VCaP (cell line): Measurements from ENCODE around the gene PIK3CD.

Source experiments
- H3K27ac ChIP-seq: fragments of 450-650 bp; 2 replicates; pipeline ENCODE4 v1.5.1; 2017
- TF ChIP-seq, protein P1 (sequence below): fragments of 450-650 bp; conservative IDR thresholded peaks from 2 replicates; pipeline ENCODE4 v1.5.1; 2017; ENCODE audit warnings: mild to moderate bottlenecking, moderate library complexity

Gene PIK3CD

DNA sequence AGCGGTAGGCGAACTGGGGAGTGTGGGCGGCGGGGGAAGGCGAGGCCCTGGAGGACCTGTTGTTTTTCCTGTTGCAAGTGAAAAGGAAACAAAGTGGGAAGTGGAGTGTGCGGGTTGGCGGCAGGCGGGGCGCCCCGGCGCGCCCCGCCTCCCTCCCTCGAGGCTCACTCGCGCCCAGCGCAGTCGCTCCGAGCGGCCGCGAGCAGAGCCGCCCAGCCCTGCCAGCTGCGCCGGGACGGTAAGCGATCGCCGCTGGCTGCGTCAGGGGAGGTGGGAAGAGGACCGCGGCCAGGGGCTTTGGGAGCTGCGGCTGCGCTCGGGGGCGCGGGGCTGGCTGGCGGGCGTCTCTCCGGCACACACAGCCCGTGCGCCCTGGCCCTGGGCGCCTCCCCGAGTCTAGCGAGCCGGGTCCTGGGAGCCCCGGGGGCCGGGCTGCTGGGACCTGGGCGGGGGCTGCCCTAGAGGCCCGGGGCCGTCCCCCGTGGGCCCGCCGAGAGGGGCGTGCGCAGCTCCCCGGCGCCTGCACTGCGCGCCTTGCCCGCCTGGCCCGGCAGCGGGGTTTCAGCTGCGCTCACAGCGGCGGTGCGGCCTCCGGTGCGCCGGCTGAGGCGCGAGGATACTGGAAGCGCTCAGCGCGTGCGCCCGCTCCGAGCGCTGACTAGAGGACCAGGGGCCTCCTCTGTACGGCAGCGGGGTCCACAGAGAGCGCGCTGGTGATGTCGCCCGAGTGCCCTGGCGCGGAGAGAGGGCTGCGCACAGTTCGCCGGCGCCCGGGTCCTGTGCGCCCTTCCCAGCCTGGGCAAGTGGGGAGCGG is at the start of gene PIK3CD:
PIK3CD (plus strand) TSS at position 167 of the 814 bp plus-strand sequence. CDS start 58,725 bp downstream, outside the sequence.
- no peak within 1 kb of the TSS for H3K27ac ChIP-seq

DNA sequence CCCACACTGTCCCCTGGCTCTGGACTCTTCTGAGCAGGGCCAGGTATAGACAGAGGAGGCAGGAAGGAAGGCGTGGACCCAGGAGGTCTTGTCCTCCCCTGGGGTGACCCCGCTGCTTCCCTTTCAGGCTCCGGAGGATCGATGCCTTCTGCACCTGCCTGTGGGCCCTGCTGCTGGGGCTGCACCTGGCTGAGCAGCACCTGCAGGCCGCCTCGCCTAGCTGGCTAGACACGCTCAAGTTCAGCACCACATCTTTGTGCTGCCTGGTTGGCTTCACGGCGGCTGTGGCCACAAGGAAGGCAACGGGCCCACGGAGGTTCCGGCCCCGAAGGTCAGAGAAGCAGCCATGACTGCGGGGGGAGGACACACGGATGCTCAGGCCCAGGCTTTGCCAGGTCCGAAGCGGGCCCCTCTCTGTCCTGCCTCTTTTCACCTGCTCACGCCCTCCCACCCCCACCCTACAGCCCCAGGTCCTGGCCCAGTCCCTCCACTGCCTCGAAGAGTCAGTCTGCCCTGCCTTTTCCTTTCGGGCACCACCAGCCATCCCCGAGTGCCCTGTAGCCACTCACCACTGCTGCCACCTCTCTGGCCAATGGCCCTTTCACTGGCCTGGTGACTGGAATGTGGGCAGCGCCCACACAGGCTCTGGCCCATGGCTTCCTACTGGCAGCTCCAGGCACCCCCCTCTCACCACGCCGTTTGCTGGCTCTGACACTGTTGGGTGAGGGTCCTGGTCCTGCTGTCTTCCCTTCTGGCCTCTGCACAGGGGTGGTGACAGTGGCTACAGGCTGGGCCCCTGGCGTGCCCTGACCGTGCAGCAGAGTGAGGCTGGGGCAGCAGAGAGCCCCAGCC is 49.4 kb upstream of the PIK3CD start:
- TF ChIP-seq, protein P1, sequence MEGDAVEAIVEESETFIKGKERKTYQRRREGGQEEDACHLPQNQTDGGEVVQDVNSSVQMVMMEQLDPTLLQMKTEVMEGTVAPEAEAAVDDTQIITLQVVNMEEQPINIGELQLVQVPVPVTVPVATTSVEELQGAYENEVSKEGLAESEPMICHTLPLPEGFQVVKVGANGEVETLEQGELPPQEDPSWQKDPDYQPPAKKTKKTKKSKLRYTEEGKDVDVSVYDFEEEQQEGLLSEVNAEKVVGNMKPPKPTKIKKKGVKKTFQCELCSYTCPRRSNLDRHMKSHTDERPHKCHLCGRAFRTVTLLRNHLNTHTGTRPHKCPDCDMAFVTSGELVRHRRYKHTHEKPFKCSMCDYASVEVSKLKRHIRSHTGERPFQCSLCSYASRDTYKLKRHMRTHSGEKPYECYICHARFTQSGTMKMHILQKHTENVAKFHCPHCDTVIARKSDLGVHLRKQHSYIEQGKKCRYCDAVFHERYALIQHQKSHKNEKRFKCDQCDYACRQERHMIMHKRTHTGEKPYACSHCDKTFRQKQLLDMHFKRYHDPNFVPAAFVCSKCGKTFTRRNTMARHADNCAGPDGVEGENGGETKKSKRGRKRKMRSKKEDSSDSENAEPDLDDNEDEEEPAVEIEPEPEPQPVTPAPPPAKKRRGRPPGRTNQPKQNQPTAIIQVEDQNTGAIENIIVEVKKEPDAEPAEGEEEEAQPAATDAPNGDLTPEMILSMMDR, result no peak
- no peak overlapping the region for H3K27ac ChIP-seq

More for the DNA sequence above, at the start of gene PIK3CD:
- TF ChIP-seq, protein P1, result peak; percentile 5; the same call in 1 of the 2 replicates

DNA sequence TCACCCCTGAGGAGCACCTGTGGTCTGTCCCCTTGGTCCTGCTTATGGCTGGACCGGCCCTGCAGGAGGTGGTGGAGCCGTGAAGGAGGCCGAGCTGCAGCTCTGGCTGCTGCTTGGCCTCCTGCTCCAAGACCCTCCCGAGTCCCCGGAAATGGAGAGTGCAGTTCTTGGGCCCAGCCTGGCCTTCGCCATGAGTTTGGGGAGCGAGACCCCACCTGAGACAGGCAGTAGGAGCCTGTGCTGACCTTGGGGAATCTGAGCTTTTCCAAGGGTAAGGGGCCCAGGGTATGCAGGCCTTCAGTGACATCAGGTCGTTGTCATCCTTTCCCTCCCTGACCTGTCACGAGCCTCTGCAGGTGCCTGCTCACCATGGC is 48.8 kb upstream of the PIK3CD start:
- no peak overlapping the region for H3K27ac ChIP-seq
- TF ChIP-seq, protein P1, result no peak

DNA sequence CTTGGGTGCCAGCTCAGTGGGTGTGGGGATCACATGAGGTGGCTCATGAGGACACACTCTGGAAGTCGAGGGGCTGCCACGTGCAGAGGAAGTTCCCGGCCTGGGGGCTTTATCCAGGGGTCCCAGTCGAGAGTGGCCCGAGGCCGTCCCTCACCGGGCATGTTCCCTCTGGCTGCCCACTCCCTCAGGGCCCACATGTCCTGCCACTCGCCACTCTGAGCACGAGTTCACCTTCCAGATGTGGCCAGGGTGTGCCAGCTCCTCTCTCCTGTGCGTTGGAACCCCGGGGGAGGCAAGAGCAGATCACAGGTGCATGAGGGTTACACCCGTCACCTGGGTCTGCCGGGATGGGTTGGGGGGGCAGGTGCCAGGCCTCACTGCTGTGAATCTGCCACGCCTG is 48.2 kb upstream of the PIK3CD start:
- TF ChIP-seq, protein P1, result no peak
- no peak overlapping the region for H3K27ac ChIP-seq

DNA sequence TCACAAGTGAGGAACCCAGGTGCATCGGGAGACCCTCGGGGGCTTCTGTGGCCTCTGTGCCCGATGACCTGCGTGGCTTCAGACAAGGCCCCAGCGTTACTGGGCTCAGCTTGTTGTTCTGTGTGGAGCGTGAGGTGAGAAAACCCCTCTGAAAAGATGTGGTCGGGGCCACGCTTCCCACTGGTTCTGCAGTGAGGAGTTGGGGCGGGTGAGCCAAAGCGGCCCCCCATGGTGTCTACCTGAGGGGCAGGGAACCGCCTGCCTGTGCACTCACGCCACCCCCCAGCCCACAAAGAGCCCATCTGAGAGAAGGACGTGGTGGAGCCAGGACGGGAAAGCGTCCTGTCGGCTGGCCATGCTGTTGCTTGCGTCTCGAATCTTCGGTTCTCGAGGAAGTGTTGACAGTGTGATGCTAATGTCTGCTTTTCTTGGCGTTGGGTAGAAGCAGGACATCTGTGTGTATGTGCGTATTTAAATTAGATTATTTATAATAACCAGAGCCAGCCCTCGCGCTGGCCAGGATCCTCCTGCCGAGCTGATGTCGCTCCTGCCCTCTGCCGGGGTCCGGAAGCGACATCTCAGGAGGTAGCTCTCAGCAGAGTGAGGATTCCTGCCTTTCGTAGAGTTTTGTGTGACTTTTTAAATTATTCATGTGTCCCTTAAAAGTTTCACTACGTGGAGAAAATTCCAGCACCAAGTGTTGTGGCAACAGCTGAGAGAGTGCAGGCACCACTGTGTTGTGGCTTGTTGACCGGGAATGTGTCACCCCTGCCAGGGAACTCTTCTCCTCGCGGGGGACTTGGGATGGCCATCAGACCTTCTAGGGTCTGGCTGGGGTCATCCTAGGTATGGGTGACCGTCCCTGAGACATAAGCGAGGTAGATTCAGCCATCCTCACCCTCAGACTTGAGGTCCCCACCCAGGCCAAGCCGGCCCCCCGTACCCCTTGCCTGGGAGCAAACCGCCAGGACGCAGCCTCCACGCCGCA is 47.5 kb upstream of the PIK3CD start:
- no peak overlapping the region for H3K27ac ChIP-seq
- TF ChIP-seq, protein P1, result no peak

DNA sequence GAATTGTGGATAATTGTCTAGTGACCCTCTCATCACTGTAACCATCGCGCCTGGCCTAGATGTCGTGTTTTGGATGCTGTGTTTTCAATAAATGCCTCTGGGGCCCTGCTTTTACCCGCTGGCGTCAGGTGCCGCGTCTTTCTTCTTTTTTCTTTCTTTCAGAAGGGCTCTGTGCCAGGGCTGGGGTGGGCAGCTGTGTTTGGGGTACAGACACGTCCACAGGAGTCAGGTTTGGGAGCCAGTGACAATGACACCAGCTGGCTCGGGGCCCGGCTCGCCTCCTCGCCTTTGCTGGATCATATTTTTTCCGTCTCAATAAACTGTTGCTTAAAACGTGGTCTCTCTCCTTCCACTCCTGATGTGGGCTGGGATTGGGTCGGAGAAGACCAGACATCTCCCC is 46.7 kb upstream of the PIK3CD start:
- TF ChIP-seq, protein P1, result no peak
- no peak overlapping the region for H3K27ac ChIP-seq
